ENCODE results near the gene STRN4. TPM values are rescaled to one million over a fixed set of nuclear protein-coding genes. Genes with fewer than 3 reads are reported as not detected.

The STRN4 gene
- total RNA-seq, 1 experiment from 2014 or later = 143 TPM

GRCh38 chr19:46726551-46726950 lies 19.7 kb downstream of the STRN4 start:
- no peaks in the 10 kb centered on the region for H4K20me1 ChIP-seq (ENCODE audit: control insufficient read depth, insufficient read depth, insufficient read length)
- H3K79me2 ChIP-seq (ENCODE audit: insufficient read depth, low read length) = no peaks in the 10 kb centered on the region
- no peaks in the 10 kb centered on the region for H3K23me2 ChIP-seq (ENCODE audit: insufficient read length, low read depth, low read length, poor library complexity, severe bottlenecking)

More at GRCh38 chr19:46726551-46726950, 19.7 kb downstream of the STRN4 start:
- Histone ChIP-seq H3K14ac (ENCODE audit: insufficient read depth, low read length) (no peak overlapping the region), H2BK15ac (ENCODE audit: low read depth, low read length) (no peak overlapping the region), H3K9me3 (ENCODE audit: control insufficient read depth, low read depth, low read length) (no peaks in the 10 kb centered on the region), H4K8ac (replicated peaks; ENCODE audit: insufficient read length, low read depth, low read length) (no peak overlapping the region), H3K4me1 (ENCODE audit: insufficient read depth, low read length) (no peaks in the 10 kb centered on the region), H2AK5ac (ENCODE audit: insufficient read length, low read length) (no peak overlapping the region), H2AFZ (ENCODE audit: low read length) (no peak overlapping the region), H3K56ac (ENCODE audit: insufficient read length, low read depth, low read length) (no peak overlapping the region), H2BK12ac (ENCODE audit: insufficient read length, low read depth, low read length) (no peak overlapping the region), H2BK120ac (ENCODE audit: low read depth, low read length, poor library complexity, severe bottlenecking) (no peak overlapping the region), H3K27me3 (ENCODE audit: insufficient read depth, low read length) (no peaks in the 10 kb centered on the region), H3K79me1 (ENCODE audit: insufficient read depth, low read depth, low read length, poor library complexity, severe bottlenecking) (no peaks in the 10 kb centered on the region), H3T11ph (ENCODE audit: low read length) (no peak overlapping the region), H2BK5ac (ENCODE audit: insufficient read length, low read length) (no peak overlapping the region), H3K4me2 (ENCODE audit: insufficient read depth, insufficient read length, low read length) (no peak overlapping the region), H3K4ac (ENCODE audit: low read depth, low read length) (no peak overlapping the region), H3K27ac (ENCODE audit: insufficient read length, low read depth, low read length) (no peak overlapping the region), H3K18ac (ENCODE audit: insufficient read length, low read depth, low read length) (no peak overlapping the region), H4K91ac (ENCODE audit: insufficient read length, low read depth, low read length) (no peak overlapping the region), H2BK20ac (ENCODE audit: low read depth, low read length, poor library complexity, severe bottlenecking) (no peak overlapping the region), H3K23ac (ENCODE audit: insufficient read length, low read depth, low read length) (no peak overlapping the region), H4K5ac (ENCODE audit: insufficient read length, low read depth, low read length) (no peak overlapping the region), H3K9ac (ENCODE audit: extremely low read depth, insufficient read length, low read length) (no peak overlapping the region)
- TF ChIP-seq, protein P1, sequence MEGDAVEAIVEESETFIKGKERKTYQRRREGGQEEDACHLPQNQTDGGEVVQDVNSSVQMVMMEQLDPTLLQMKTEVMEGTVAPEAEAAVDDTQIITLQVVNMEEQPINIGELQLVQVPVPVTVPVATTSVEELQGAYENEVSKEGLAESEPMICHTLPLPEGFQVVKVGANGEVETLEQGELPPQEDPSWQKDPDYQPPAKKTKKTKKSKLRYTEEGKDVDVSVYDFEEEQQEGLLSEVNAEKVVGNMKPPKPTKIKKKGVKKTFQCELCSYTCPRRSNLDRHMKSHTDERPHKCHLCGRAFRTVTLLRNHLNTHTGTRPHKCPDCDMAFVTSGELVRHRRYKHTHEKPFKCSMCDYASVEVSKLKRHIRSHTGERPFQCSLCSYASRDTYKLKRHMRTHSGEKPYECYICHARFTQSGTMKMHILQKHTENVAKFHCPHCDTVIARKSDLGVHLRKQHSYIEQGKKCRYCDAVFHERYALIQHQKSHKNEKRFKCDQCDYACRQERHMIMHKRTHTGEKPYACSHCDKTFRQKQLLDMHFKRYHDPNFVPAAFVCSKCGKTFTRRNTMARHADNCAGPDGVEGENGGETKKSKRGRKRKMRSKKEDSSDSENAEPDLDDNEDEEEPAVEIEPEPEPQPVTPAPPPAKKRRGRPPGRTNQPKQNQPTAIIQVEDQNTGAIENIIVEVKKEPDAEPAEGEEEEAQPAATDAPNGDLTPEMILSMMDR (conservative IDR thresholded peaks at IDR 0.05) = no peak
- no peak for DNase-seq
- no CpG with 5 or more reads among the region's 10 CpGs for WGBS (ENCODE audit: extremely low coverage, insufficient read length, low lambda C conversion rate)
- Mint-ChIP-seq H3K9me3 (no peaks in the 10 kb centered on the region), H3K4me3 (peak overlapping the region in 1 of 2 experiments; percentile 50; a peak in 2 of 5 replicates), H3K36me3 (ENCODE audit: insufficient read depth in 1 of 3, low read depth in 3 of 3) (peaks cover 47 to 88% (median 86%) of the 10 kb centered on the region in 3 experiments), H3K4me1 (peaks cover 16 to 27% of the 10 kb centered on the region in 2 experiments), H3K27ac (peak overlapping the region; percentile 85 to 94 (median 87); a peak in 5 of 7 replicates), H3K27me3 (ENCODE audit: low read depth) (no peaks in the 10 kb centered on the region; the same call in 1 of the 2 replicates)
